Measurements from ENCODE around the gene CD69.
"Not testable (repeated sequence)": the region's sequence is repeated elsewhere in the genome, so short reads cannot be mapped to it uniquely, and the experiment has no call there.

The CD69 gene

GRCh38 chr12:9707864-9708808 is 52.6 kb downstream of the CD69 start:
- Histone ChIP-seq H3K36me3 (replicated peaks; ENCODE audit: insufficient read depth, low read length) (no peaks in the 10 kb centered on the region), H3K79me2 (ENCODE audit: low read length) (no peaks in the 10 kb centered on the region), H3K9me3 (replicated peaks; ENCODE audit: insufficient read depth, low read length) (no peaks in the 10 kb centered on the region), H2AFZ (ENCODE audit: low read length) (peak overlapping the region; percentile 33), H3F3A (ENCODE audit: insufficient read depth, low read length) (peaks cover 11% of the 10 kb centered on the region), H3K9me2 (replicated peaks; ENCODE audit: insufficient read depth, low read length) (no peaks in the 10 kb centered on the region), H3K9ac (ENCODE audit: low read length) (no peak overlapping the region), H4K20me1 (ENCODE audit: insufficient read depth, low read length) (no peaks in the 10 kb centered on the region), H3K4me1 (ENCODE audit: low read length) (peaks cover 44% of the 10 kb centered on the region), H3K27ac (ENCODE audit: low read length) (peak overlapping the region; percentile 4; the same call in 1 of the 2 replicates), H3K4me3 (ENCODE audit: low read length) (no peak overlapping the region), H3K4me2 (ENCODE audit: low read depth, low read length) (no peak overlapping the region), H3K27me3 (replicated peaks; ENCODE audit: insufficient read depth, low read length) (no peaks in the 10 kb centered on the region)
- DNase-seq: peak; percentile 70
- TF ChIP-seq EZH2 (optimal IDR thresholded peaks at IDR 0.05; ENCODE audit: low read depth, low read length): no peak
- TF ChIP-seq, protein P1, sequence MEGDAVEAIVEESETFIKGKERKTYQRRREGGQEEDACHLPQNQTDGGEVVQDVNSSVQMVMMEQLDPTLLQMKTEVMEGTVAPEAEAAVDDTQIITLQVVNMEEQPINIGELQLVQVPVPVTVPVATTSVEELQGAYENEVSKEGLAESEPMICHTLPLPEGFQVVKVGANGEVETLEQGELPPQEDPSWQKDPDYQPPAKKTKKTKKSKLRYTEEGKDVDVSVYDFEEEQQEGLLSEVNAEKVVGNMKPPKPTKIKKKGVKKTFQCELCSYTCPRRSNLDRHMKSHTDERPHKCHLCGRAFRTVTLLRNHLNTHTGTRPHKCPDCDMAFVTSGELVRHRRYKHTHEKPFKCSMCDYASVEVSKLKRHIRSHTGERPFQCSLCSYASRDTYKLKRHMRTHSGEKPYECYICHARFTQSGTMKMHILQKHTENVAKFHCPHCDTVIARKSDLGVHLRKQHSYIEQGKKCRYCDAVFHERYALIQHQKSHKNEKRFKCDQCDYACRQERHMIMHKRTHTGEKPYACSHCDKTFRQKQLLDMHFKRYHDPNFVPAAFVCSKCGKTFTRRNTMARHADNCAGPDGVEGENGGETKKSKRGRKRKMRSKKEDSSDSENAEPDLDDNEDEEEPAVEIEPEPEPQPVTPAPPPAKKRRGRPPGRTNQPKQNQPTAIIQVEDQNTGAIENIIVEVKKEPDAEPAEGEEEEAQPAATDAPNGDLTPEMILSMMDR (IDR thresholded peaks at IDR 0.05; ENCODE audit: low read length): peak; percentile 80

GRCh38 chr12:9707356-9707755 is 53.3 kb downstream of the CD69 start:
- H3K9ac ChIP-seq (ENCODE audit: low read length): no peak overlapping the region
- H2AFZ ChIP-seq (ENCODE audit: low read length): no peak overlapping the region
- H3K27ac ChIP-seq (ENCODE audit: low read length): peak overlapping the region; percentile 4; the same call in 1 of the 2 replicates
- H3K79me2 ChIP-seq (ENCODE audit: low read length): no peaks in the 10 kb centered on the region
- no peak overlapping the region for H3K4me3 ChIP-seq (ENCODE audit: low read length)
- H3K9me2 ChIP-seq (replicated peaks; ENCODE audit: insufficient read depth, low read length): no peaks in the 10 kb centered on the region
- H3K4me2 ChIP-seq (ENCODE audit: low read depth, low read length): no peak overlapping the region
- no peaks in the 10 kb centered on the region for H4K20me1 ChIP-seq (ENCODE audit: insufficient read depth, low read length)
- peaks cover 44% of the 10 kb centered on the region for H3K4me1 ChIP-seq (ENCODE audit: low read length)
- no peaks in the 10 kb centered on the region for H3K27me3 ChIP-seq (replicated peaks; ENCODE audit: insufficient read depth, low read length)
- no peaks in the 10 kb centered on the region for H3K9me3 ChIP-seq (replicated peaks; ENCODE audit: insufficient read depth, low read length)
- TF ChIP-seq EZH2phosphoT487 (IDR thresholded peaks at IDR 0.05; ENCODE audit: low read length) (no peak), EZH2 (optimal IDR thresholded peaks at IDR 0.05; ENCODE audit: low read depth, low read length) (no peak)
- TF ChIP-seq, protein P1 (IDR thresholded peaks at IDR 0.05; ENCODE audit: low read length): no peak
- no peak for DNase-seq
- H3F3A ChIP-seq (ENCODE audit: insufficient read depth, low read length): peaks cover 11% of the 10 kb centered on the region
- no peaks in the 10 kb centered on the region for H3K36me3 ChIP-seq (replicated peaks; ENCODE audit: insufficient read depth, low read length)

GRCh38 chr12:9706086-9706685 is 54.5 kb downstream of the CD69 start:
- Histone ChIP-seq H3K4me3 (ENCODE audit: low read length) (no peak overlapping the region), H3K27ac (ENCODE audit: low read length) (peak overlapping the region; percentile 65; the same call in 1 of the 2 replicates), H3K9me3 (replicated peaks; ENCODE audit: insufficient read depth, low read length) (no peaks in the 10 kb centered on the region), H3K36me3 (replicated peaks; ENCODE audit: insufficient read depth, low read length) (no peaks in the 10 kb centered on the region), H4K20me1 (ENCODE audit: insufficient read depth, low read length) (no peaks in the 10 kb centered on the region), H3F3A (ENCODE audit: insufficient read depth, low read length) (peaks cover 11% of the 10 kb centered on the region), H3K4me1 (ENCODE audit: low read length) (peaks cover 44% of the 10 kb centered on the region), H3K9me2 (replicated peaks; ENCODE audit: insufficient read depth, low read length) (no peaks in the 10 kb centered on the region), H3K9ac (ENCODE audit: low read length) (no peak overlapping the region), H3K79me2 (ENCODE audit: low read length) (no peaks in the 10 kb centered on the region), H3K4me2 (ENCODE audit: low read depth, low read length) (peak overlapping the region; percentile 35; the same call in 1 of the 2 replicates), H2AFZ (ENCODE audit: low read length) (peak overlapping the region; percentile 54), H3K27me3 (replicated peaks; ENCODE audit: insufficient read depth, low read length) (no peaks in the 10 kb centered on the region)
- TF ChIP-seq EZH2 (optimal IDR thresholded peaks at IDR 0.05; ENCODE audit: low read depth, low read length) (no peak), EZH2phosphoT487 (IDR thresholded peaks at IDR 0.05; ENCODE audit: low read length) (no peak)
- TF ChIP-seq, protein P1 (IDR thresholded peaks at IDR 0.05; ENCODE audit: low read length): no peak
- DNase-seq: peak; percentile 61

DNA sequence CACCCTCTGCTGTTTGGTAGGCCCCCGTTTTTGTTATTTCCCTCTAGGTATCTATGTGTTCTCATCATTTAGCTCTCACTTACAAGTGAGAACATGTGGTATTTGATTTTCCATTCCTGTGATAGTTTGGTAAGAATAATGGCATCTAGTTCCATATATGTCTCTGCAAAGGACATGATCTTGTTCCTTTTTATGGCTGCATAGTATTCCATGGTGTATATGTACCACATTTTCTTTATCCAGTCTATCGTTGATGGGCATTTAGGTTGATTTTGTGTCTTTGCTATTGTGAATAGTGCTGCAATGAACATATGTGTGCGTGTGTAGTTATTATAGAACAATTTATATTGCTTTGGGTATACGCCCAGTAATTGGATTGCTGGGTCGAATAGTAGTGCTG is 56.1 kb downstream of the CD69 start:
- not testable (repeated sequence) for H2AFZ ChIP-seq (ENCODE audit: low read length); H3K4me3 ChIP-seq (ENCODE audit: low read length); H3K27ac ChIP-seq (ENCODE audit: low read length); H4K20me1 ChIP-seq (ENCODE audit: insufficient read depth, low read length); H3K79me2 ChIP-seq (ENCODE audit: low read length); H3K27me3 ChIP-seq (replicated peaks; ENCODE audit: insufficient read depth, low read length); DNase-seq; H3K4me2 ChIP-seq (ENCODE audit: low read depth, low read length); H3K9ac ChIP-seq (ENCODE audit: low read length); H3K9me3 ChIP-seq (replicated peaks; ENCODE audit: insufficient read depth, low read length); H3K9me2 ChIP-seq (replicated peaks; ENCODE audit: insufficient read depth, low read length); H3K36me3 ChIP-seq (replicated peaks; ENCODE audit: insufficient read depth, low read length)
- peaks cover 11% of the 10 kb centered on the region for H3F3A ChIP-seq (ENCODE audit: insufficient read depth, low read length)
- peaks cover 30% of the 10 kb centered on the region for H3K4me1 ChIP-seq (ENCODE audit: low read length)

Data from MM.1S (cell line).